Hypothalamus (tissue), 51 donors: ENCODE data around the gene CCDC192.

Source experiments
- DNase-seq, 51 donors: peaks; one replicate each; lab custom pipeline; 2025; lab: John Stamatoyannopoulos, UW

Gene CCDC192

GRCh38 chr5:127940854-127941253 lies 237.7 kb downstream of the CCDC192 start:
- no peak for DNase-seq

DNA sequence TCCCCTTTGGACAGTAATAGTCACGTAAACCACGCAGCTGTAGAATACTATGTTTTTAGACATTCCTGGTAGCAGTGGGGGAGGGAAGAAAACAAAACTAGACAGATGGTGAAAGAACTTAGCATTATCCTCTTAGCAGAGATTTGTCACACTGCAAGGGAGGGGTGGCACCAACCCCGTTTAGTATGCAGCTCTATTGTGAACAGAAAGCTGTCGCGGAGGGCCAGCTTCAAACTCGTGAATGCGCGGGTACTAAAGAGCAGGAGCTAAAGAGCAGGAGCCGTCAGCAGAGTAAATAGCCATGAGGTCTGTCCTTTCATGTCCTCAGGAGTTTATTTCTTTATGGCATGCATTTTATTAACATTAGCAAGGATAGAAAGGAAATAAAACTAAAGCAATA lies 238.5 kb downstream of the CCDC192 start:
- peak in 17 of 51 donors; percentile 1 to 40 (median 14) for DNase-seq

DNA sequence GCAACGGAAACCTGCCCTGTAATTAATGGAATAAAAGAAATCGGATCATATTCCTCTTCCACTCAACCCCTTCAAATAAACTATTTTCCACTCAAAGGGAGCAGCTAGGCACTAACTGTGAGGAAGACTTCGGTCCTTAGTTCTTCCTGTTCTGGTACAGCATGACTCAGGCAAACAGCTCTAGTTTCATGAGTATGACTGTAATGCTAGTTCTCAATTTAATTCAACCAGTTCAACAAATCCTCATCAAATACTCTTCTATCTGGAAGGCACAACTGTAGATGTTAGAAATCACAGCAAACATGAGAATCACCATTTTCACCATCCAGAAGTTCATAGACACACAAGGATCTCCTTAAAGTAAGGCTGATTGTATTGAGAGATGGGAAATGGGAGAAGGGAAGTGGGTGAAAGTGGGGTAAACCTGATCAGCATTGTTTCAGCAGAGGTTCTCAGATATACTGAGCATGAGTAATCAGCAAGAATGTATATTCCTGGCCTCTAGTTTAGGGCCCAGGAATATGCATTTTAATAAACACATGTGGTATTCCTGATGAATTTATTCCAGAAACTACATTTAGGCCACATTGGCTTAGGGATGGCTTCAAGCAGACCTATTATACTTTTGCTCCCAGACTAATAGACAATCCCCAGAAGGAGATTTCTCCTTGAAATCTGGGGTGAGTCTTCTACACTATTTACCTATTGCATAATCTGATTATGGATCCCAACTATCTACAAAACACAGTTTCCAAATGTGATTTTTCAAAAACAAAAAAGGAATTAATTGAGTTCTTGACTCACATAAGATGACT lies 239.3 kb downstream of the CCDC192 start:
- DNase-seq: no peak

GRCh38 chr5:127943061-127943371 lies 239.8 kb downstream of the CCDC192 start:
- DNase-seq: no peak

- DNase-seq: no peak
Observed at GRCh38 chr5:127944125-127944524, 240.9 kb downstream of the CCDC192 start.

DNA sequence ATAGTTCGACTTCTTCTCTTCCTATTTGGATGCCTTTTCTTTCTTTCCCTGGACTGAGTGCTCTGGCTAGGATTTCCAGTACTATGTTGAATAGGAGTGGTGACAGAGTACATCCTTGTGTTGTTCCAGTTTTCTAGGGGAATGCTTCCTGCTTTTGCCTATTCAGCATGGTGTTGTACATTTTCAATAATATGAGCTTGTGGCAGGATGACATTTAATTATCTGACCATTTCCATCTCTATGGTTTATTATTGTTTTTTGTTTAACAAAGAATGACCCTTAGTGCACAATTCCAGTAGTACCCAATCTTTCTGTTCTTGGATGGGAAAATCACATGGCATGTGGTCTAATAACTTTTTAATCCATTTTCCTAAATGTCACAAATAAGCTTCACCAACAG lies 244.8 kb downstream of the CCDC192 start:
- DNase-seq: no peak

- DNase-seq: no peak
Observed at GRCh38 chr5:127950707-127951391, 247.7 kb downstream of the CCDC192 start.

DNA sequence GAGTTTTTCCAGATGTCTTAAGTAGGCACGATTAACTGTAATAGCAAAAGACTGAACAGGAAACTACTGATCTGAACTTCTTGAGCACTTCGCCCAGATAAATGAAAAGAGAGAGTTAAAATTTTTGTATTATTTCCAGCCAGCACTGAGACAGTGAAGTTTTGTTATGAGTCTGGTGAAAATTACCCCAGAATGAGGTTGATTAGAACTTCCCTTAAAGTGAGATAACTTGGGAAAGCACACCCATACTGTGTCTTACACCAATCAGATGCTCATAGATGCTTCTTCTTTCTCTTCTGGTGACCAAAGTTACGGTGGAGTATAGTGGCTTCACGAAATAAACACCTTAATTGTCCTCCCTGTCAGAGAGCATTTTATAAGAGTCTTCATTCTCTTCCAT lies 248.6 kb downstream of the CCDC192 start:
- DNase-seq: no peak

DNA sequence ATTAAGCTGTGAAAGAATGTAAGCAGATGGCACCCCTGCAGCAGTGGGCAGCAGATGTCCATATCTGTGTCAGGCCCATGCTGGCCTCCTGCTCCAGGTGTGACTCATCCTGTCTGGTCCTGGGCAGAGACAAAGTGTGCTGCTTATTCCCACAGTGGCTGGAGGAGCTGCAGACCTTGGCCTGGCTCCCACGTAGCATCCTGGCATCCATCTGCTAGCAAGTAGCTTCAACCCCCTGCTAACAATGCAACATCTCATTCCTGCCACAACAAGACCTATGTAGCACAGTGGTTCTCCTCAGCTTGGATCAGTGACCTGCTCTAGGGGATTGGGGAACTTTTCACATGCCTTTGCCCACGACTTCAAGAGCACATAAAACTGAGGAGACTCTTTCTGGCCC lies 254.0 kb downstream of the CCDC192 start:
- DNase-seq: peak in 10 of 51 donors; percentile 3 to 18 (median 10)

DNA sequence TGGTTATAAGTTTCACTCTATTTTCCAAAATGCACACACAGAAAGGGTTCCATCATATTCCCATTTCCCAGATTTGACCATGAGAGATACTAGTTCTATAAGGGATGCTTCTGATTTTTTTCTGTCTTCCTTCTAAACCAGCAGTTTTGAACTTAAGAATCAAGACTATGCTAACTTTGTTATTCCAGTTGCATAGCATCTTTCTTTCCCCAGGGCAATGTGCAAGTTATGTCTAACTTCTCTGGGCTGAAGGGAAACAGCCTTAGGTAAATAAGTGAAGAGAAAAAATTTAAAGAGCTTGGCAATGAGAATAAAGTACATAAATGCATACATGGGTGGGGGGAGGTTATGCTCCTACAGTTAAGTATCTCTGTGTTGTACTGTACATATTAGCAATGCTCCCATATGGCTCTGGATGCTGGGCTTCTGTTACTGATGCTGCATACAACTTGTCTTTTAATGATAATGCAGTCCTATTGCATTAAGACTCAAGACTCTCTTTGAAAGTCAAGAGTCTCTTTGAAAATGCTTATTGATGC lies 254.6 kb downstream of the CCDC192 start:
- DNase-seq: no peak

DNA sequence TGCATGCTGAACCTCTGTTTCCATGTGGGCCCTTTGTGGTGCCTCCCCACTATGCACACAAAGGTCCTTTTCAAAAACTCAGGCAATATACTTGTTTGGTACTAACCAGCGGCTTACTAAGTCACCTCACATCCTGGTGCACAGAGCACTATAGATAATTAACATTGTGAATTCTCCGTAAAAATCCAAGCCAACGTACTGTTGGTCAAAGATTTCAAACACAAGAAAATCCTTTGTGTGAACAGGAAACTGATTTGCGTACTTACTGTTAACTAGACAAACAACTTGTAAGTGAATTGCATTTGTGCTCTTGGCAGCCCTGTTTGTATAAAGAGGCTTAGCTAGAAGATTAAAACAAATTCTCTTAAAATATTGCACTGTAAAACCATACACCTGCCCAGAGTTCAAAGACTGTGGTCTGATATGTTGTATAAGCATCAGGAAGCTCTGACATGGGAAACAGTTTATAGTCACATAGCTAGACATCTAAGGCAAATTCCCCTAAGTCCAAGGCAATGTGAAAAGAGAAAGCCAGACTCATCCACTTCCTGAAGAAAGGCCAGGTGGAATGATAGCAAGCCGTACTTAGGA lies 255.3 kb downstream of the CCDC192 start:
- no peak for DNase-seq

DNA sequence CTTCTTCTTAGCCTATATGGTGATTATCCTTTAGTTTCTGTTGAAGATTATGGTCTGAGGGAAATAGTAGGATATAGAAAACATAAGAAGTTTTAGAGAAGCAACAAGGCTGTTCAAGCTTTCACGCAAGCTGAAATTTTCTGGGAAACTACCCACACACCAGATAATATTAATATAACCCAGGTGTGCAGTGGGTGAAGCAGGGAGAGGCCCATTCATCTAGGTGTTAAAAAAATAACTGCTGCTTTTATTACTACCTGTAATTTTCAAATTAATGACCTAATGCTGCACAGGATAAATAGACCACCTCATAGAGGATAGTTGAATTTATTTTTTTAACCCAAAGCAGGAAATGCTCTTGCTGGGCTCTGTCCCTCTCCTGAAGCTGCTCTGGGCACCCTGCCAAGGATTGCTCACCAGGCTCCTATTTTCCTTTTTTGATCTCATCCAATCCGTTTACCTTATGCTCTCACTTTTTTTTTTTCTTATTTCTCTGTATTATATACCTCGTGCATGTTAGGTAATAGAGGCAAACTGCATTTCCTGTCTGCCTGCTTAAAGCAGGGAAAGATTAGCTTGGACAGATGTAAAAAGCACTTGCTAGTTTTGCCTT lies 256.1 kb downstream of the CCDC192 start:
- peak in 18 of 51 donors; percentile 4 to 25 (median 8) for DNase-seq

DNA sequence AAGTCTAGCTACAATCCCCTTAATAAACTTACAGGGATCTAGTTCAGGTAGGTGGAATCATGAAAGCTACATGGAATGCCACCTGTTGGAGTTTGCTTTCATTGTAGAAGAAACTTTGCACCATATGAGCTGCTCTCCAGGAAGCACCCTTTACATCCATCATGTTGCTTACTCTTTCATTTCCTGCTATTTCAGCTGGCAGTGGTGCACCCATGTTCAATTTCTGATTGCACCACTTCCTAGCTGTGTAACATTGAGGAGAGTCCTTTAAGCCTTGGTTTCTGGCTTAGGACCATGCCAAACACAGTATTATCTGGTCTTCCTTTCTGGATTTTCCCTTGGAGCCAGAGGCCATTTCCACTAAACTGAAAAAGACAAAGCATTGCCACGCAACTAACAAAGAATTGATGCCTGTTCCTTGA lies 257.1 kb downstream of the CCDC192 start:
- DNase-seq: no peak

GRCh38 chr5:127961006-127961762 lies 258.0 kb downstream of the CCDC192 start:
- DNase-seq: no peak

DNA sequence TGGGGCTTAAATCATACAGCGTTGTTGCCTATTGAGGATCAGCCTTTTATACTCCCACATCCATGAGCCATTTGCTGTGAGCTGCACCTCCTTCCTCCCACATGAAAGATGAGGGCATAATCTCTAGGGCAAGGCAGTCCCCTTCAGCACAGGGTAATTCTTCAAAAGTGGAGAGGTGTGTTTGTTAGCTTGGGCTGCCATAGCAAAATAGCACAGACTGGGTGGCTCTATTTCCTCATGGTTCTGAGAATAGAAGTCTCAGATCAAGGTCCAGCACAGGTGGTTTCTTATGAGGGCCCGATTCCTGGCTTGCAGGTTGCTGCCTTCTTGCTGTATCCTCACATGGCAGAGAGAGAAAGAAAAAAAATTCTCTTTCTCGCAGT lies 258.6 kb downstream of the CCDC192 start:
- no peak for DNase-seq

DNA sequence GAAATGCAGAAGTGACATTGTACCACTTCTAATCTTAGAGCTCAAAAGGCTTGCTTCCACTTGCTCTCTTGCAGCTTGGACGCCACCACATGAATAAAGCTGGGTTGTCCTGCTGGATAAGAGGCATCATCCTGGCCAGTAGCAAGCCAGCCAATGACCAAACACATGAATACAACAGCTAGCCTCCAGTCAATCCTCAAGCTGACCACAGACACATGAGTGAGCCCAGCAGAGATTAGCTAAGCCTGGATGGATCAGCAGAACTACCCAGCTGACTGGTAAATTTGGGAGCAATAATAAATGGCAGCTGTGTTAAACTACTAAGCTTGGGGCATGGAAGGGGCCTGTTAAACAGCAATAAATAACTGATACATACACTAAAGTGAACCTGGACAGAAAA lies 259.3 kb downstream of the CCDC192 start:
- no peak for DNase-seq

- no peak for DNase-seq
Observed at GRCh38 chr5:127963233-127963632, 260.0 kb downstream of the CCDC192 start.

- no peak for DNase-seq
Observed at GRCh38 chr5:127963931-127964330, 260.7 kb downstream of the CCDC192 start.

DNA sequence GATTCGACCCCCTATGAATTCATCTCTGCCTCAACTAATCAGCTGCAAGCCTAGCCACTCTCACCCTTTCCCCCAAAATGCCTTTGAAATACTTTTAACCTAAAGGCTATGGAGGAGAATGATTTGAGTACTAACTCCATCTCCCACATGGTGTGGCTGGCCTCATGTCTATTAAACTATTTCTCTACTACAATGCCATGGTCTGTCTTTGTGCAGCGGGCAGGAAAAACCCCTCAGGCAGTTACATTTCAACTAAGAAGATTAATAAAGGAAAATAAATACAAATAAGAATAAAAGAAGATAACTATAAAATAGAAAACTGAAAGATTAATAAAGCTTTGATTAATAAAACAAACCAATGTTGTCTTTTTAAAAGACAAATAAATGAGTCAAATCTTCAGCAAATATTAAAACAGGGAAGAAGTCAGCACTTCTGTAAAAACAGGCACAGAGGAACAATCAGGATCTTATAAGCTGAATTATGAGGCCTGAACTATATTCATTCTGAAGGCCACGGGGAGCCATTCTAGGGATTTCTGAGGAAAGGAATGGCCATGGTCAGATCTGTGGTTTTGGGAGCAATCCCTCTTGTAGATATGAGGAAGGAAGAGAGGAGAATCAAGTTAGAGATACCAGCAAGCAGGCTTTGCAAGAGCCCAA lies 264.3 kb downstream of the CCDC192 start:
- DNase-seq: no peak
